K562 (cell line): ENCODE measurements around the gene DIPK1B. TPM values are rescaled to one million over a fixed set of nuclear protein-coding genes. Genes with fewer than 3 reads are reported as not detected.

ENCODE experiments used
- CHD1 ChIP-seq: fragments of 200-600 bp; sonication (generic); IDR thresholded peaks from one replicate; pipeline ENCODE4 v1.6.1; 2012; ENCODE audit warnings: mild to moderate bottlenecking, moderate library complexity, low read length, inconsistent platforms
- CREM ChIP-seq: IDR thresholded peaks from 2 replicates; pipeline ENCODE4 v1.6.1; 2014; ENCODE audit warnings: antibody characterized with exemption, low read depth
- CTBP1 ChIP-seq: fragments of 450-650 bp; IDR thresholded peaks from 2 replicates; pipeline ENCODE4 v1.6.1; 2016; ENCODE audit warnings: borderline replicate concordance
- KDM2B ChIP-seq: fragments of 250-450 bp; sonication (Bioruptor Pico); IDR thresholded peaks from 2 replicates; pipeline ENCODE4 v1.8.0; 2021; ENCODE audit warnings: mild to moderate bottlenecking, moderate library complexity
- MTA1 ChIP-seq: fragments of 450-650 bp; IDR thresholded peaks from 2 replicates; pipeline ENCODE4 v1.6.1; 2017; ENCODE audit warnings: borderline replicate concordance
- NELFE ChIP-seq: IDR thresholded peaks from 2 replicates; pipeline ENCODE4 v1.6.1; 2011; ENCODE audit warnings: mild to moderate bottlenecking; ENCODE audit not compliant: insufficient read depth, insufficient read length
- NFE2 ChIP-seq: IDR thresholded peaks from 2 replicates; pipeline ENCODE4 v1.6.1; 2014; ENCODE audit warnings: antibody characterized with exemption, low read depth
- POLR2A ChIP-seq: fragments of 450-650 bp; conservative IDR thresholded peaks from 2 replicates; pipeline ENCODE4 v1.6.1; 2016
- RAD51 ChIP-seq: fragments of 450-650 bp; IDR thresholded peaks from 2 replicates; pipeline ENCODE4 v1.7.1; 2016; ENCODE audit warnings: low read depth, mild to moderate bottlenecking, borderline replicate concordance
- RB1 ChIP-seq: fragments of 450-650 bp; IDR thresholded peaks from 2 replicates; pipeline ENCODE4 v1.6.1; 2017; ENCODE audit warnings: low read depth, mild to moderate bottlenecking
- RBM22 ChIP-seq: fragments of 200-400 bp; formaldehyde crosslinking; IDR thresholded peaks from 2 replicates; pipeline ENCODE4 v1.6.1; 2018; ENCODE audit warnings: low read length, low read depth; ENCODE audit not compliant: poor library complexity, severe bottlenecking
- RCOR1 ChIP-seq, 2 experiments: IDR thresholded peaks; 2 replicates each; pipeline ENCODE4 v1.6.1; 2012; ENCODE audit warnings: low read depth in 2 of 2, low read length in 2 of 2, borderline replicate concordance in 1 of 2, improper control_type of control experiment in 1 of 2
- SAP30 ChIP-seq: fragments of 200-600 bp; sonication (generic); IDR thresholded peaks from 2 replicates; pipeline ENCODE4 v1.6.1; 2012; ENCODE audit warnings: borderline replicate concordance, low read depth, mild to moderate bottlenecking, moderate library complexity, low read length, control low read depth, inconsistent platforms; ENCODE audit not compliant: insufficient read depth, poor library complexity, severe bottlenecking
- SMARCE1 ChIP-seq: fragments of 450-650 bp; IDR thresholded peaks from 2 replicates; pipeline ENCODE4 v1.7.1; 2016; ENCODE audit warnings: mild to moderate bottlenecking
- SREBF1 ChIP-seq: fragments of 150-350 bp; IDR thresholded peaks from 2 replicates; pipeline ENCODE4 v1.6.1; 2014; ENCODE audit warnings: antibody characterized with exemption, low read depth, low read length, borderline replicate concordance
- TBP ChIP-seq: optimal IDR thresholded peaks from 2 replicates; pipeline ENCODE3; 2011; ENCODE audit warnings: low read depth, low read length, improper control_type of control experiment
- XRCC4 ChIP-seq: IDR thresholded peaks from one replicate; pipeline ENCODE4 v1.6.1; 2011; ENCODE audit not compliant: insufficient read depth, insufficient read length; ENCODE audit errors: extremely low read depth
- polyA plus RNA-seq, 8 experiments: library from polyadenylated mRNA; depleted of rRNA in 4 of 8; stranded (reverse) in 5 of 8; unstranded in 3 of 8; fragments of >200 nt; fragmentation: Nextera tagmentation in 2 of 8; fragmentation: Illumina TruSeq in 1 of 8; extraction: Ambion mirVana in 2 of 8; extraction: Trizol in 1 of 8; gene quantifications; 2 replicates each; pipeline versions ENCODE4 v1.2.1 to v1.2.3, GENCODE V29; 2011 to 2014; ENCODE audit warnings: inconsistent platforms in 1 of 8, missing spikeins in 1 of 8
- total RNA-seq, 7 experiments: library from RNA; depleted of rRNA in 6 of 7; stranded (reverse); fragments of >200 nt in 6 of 7; fragmentation: Illumina TruSeq in 2 of 7; extraction: Trizol in 2 of 7; gene quantifications; 2 replicates each; pipeline versions ENCODE4 v1.2.1 to v1.2.3, GENCODE V29; 2011 to 2021; ENCODE audit warnings: low replicate concordance in 1 of 7
- TF ChIP-seq, protein P1 (sequence below): fragments of 250-450 bp; sonication (Bioruptor Pico); IDR thresholded peaks from 2 replicates; pipeline ENCODE4 v1.9.0; 2021; ENCODE audit warnings: mild to moderate bottlenecking, inconsistent platforms
- TF ChIP-seq, protein P2 (sequence below), 2 experiments: IDR thresholded peaks; 2 replicates each; pipeline ENCODE4 v1.6.1; 2011; ENCODE audit warnings: borderline replicate concordance in 1 of 2, control low read depth in 1 of 2, low read depth in 1 of 2, low read length in 1 of 2, mild to moderate bottlenecking in 1 of 2, mixed read lengths in 1 of 2, moderate library complexity in 1 of 2; ENCODE audit not compliant: insufficient read depth in 1 of 2, insufficient read length in 1 of 2, poor library complexity in 1 of 2, severe bottlenecking in 1 of 2; ENCODE audit errors: extremely low read depth in 1 of 2
- TF ChIP-seq, protein P3 (sequence below): sonication (generic); formaldehyde crosslinking; IDR thresholded peaks from 2 replicates; pipeline ENCODE4 v1.8.0; 2023; ENCODE audit warnings: mild to moderate bottlenecking, missing genetic modification reagents
- TF ChIP-seq, protein P4 (sequence below): fragments of 150-350 bp; conservative IDR thresholded peaks from 2 replicates; pipeline ENCODE4 v1.6.1; 2014; ENCODE audit warnings: low read length

DIPK1B gene
- total and polyA plus RNA-seq, 9 of the 15 experiments (the other 6 are each of a cell fraction or from before 2014, with no cell fraction given), result 0.08 to 22.3 (median 5.9) TPM

DNA sequence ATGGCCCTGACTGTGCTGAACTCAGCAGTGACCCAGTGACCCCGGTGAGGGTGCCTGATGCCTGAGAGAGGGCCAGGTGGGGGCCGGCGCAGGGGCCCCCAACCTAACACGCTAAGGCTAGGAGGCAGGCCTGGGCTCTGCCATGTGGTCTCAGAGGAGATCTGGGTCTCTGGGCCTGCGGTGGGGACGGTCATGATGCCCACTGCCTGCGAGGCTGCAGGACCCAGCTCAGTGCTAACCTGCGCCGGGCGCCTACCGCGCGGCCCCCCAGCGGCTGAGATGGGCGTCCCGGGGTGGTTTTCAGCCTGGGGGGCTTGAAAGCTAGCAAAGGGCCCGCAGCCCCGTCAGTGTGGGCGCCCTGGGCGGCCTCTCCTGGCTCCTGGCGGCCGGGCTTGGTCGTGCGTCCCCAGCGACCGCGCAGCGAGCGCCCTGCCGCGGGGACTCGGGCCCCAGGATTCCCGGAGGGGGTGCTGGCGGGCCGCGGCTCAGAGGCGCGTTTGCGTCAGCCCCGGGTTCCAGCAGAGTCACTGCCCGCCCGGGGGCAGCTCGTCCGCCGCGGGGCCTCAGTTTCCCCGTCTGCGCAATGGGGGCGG is 47.2 kb upstream of the DIPK1B start (continued):
- TF ChIP-seq, protein P1, sequence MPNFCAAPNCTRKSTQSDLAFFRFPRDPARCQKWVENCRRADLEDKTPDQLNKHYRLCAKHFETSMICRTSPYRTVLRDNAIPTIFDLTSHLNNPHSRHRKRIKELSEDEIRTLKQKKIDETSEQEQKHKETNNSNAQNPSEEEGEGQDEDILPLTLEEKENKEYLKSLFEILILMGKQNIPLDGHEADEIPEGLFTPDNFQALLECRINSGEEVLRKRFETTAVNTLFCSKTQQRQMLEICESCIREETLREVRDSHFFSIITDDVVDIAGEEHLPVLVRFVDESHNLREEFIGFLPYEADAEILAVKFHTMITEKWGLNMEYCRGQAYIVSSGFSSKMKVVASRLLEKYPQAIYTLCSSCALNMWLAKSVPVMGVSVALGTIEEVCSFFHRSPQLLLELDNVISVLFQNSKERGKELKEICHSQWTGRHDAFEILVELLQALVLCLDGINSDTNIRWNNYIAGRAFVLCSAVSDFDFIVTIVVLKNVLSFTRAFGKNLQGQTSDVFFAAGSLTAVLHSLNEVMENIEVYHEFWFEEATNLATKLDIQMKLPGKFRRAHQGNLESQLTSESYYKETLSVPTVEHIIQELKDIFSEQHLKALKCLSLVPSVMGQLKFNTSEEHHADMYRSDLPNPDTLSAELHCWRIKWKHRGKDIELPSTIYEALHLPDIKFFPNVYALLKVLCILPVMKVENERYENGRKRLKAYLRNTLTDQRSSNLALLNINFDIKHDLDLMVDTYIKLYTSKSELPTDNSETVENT (CRISPR knock-in tag), result no peak
- TF ChIP-seq KDM2B, result peak; percentile 39; the same call in 1 of the 2 replicates
- TF ChIP-seq POLR2A, result peak; percentile 70
- TF ChIP-seq RCOR1 (IDR thresholded peaks at IDR 0.05; ENCODE audit: borderline replicate concordance in 1 of 2, low read depth in 2 of 2, low read length in 2 of 2), result no peak
- TF ChIP-seq, protein P2, sequence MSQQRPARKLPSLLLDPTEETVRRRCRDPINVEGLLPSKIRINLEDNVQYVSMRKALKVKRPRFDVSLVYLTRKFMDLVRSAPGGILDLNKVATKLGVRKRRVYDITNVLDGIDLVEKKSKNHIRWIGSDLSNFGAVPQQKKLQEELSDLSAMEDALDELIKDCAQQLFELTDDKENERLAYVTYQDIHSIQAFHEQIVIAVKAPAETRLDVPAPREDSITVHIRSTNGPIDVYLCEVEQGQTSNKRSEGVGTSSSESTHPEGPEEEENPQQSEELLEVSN (IDR thresholded peaks at IDR 0.05; ENCODE audit: borderline replicate concordance in 1 of 2, extremely low read depth in 1 of 2, insufficient read depth in 1 of 2, insufficient read length in 1 of 2, low read depth in 1 of 2, low read length in 1 of 2, poor library complexity in 1 of 2, severe bottlenecking in 1 of 2), result peak in 1 of 2 experiments; percentile 5
- TF ChIP-seq, protein P3, sequence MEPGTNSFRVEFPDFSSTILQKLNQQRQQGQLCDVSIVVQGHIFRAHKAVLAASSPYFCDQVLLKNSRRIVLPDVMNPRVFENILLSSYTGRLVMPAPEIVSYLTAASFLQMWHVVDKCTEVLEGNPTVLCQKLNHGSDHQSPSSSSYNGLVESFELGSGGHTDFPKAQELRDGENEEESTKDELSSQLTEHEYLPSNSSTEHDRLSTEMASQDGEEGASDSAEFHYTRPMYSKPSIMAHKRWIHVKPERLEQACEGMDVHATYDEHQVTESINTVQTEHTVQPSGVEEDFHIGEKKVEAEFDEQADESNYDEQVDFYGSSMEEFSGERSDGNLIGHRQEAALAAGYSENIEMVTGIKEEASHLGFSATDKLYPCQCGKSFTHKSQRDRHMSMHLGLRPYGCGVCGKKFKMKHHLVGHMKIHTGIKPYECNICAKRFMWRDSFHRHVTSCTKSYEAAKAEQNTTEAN (CRISPR knock-in tag), result no peak
- TF ChIP-seq CTBP1, result peak; percentile 38; the same call in 1 of the 2 replicates
- TF ChIP-seq SAP30, result peak; percentile 22
- TF ChIP-seq RBM22, result peak; percentile 40
- TF ChIP-seq RB1, result peak; percentile 67
- peak; percentile 97 for TF ChIP-seq CHD1
- TF ChIP-seq SMARCE1, result no peak
- no peak for TF ChIP-seq SREBF1
- no peak for TF ChIP-seq RAD51
- no peak for TF ChIP-seq NFE2
- no peak for TF ChIP-seq XRCC4
- TF ChIP-seq MTA1, result no peak
- peak; percentile 12; the same call in 1 of the 2 replicates for TF ChIP-seq CREM
- TF ChIP-seq, protein P4, sequence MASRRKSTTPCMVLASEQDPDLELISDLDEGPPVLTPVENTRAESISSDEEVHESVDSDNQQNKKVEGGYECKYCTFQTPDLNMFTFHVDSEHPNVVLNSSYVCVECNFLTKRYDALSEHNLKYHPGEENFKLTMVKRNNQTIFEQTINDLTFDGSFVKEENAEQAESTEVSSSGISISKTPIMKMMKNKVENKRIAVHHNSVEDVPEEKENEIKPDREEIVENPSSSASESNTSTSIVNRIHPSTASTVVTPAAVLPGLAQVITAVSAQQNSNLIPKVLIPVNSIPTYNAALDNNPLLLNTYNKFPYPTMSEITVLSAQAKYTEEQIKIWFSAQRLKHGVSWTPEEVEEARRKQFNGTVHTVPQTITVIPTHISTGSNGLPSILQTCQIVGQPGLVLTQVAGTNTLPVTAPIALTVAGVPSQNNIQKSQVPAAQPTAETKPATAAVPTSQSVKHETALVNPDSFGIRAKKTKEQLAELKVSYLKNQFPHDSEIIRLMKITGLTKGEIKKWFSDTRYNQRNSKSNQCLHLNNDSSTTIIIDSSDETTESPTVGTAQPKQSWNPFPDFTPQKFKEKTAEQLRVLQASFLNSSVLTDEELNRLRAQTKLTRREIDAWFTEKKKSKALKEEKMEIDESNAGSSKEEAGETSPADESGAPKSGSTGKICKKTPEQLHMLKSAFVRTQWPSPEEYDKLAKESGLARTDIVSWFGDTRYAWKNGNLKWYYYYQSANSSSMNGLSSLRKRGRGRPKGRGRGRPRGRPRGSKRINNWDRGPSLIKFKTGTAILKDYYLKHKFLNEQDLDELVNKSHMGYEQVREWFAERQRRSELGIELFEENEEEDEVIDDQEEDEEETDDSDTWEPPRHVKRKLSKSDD, result no peak
- TF ChIP-seq TBP, result peak; percentile 8
- no peak for TF ChIP-seq NELFE
